ENCODE results near the gene ATRN.

The ATRN gene

DNA sequence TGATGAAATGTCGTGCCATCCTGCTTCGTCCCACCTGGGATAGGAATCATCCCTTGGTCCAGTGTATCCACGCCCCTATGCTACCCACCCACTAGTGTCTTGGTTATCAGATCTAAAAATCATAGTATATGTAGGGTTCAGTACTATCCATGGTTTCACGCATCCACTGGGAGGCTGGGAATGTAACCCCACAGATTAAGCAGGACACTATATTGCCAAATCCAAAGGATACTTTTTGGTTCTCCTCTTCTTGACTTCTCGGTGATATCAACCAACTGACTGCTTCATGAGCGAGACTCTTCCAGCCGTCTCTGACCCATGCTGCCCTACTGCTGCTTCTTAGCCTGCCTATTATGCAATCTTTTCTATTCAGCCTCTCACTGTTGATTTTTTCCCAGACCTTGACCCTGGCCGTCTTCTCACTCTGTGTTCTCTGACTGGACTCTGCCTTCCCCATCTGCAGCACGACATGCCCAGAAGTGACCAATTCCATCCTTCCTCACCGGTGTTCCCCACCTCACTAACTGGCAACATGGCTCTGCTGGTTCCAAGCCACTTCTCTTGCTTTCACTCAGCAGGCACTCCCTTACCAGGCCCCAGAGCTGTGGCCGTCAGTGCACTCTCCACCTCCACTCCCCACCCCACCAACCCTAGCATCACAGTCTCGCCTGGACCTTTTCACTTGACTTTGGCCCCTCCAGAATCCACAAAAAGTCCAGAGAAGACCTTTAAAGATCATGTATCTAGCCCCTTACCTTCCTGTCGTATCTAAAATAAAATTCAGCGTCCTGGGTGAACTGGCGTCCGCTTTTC lies 157.9 kb downstream of the ATRN start:
- no peak for DNase-seq (ENCODE audit: low spot score)

DNA sequence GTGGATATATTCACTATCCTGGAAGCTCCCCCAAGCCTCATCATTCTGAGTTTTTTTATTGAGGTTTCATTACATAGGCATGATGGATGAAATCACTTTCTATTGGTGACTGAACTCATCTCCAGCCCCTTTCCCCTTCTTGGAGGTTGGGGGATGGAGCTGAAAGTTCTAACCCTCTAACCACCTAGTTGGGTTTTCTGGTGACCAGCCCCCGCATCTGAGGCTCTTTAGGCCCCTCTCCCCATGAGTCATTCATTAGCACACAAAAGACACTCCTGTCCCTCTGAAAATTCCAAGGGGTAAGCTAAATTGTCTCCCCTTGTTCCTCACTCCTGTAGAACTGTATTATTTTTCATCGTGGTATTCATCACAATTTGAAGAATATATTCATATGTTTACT lies 159.1 kb downstream of the ATRN start:
- DNase-seq (ENCODE audit: low spot score), result no peak

DNA sequence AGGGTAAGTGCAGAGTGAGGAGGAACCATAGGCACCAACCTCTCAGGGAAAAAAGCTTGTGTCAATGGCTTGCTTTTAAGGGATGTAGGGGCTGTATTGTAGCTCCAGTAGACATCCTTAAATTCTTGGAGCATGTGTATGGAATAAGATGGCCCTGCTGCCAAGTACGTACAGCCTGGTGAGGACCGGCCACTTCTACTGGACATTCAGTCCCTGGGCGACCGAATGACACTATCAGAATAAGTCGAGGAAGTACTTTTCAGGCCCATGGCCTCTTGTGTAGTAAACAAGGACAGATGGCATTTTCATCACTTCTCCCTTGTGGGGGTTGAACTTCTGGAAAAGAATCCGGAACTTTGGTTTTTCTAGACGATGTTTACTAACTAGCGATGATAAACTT lies 159.6 kb downstream of the ATRN start:
- DNase-seq (ENCODE audit: low spot score), result no peak

DNA sequence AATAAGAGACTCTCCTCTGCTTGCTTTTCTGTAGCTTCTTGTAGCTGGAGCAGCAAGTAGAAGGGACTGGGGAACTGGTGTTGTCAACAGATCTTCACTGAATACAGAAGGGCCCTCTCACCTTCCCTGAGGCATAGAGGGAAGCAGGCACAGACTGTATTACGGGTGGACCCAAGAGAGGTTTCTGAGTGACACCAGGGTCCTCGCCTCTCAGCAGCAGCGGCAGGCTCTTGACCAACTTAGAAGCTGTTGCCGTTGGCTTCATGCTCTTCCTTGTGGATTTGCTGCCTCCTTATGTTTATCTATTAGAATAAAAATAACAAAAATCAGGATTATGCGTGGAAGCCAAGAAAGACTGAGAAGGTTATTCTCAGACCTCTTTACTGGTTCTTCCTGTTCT lies 160.7 kb downstream of the ATRN start:
- DNase-seq (ENCODE audit: low spot score), result no peak

DNA sequence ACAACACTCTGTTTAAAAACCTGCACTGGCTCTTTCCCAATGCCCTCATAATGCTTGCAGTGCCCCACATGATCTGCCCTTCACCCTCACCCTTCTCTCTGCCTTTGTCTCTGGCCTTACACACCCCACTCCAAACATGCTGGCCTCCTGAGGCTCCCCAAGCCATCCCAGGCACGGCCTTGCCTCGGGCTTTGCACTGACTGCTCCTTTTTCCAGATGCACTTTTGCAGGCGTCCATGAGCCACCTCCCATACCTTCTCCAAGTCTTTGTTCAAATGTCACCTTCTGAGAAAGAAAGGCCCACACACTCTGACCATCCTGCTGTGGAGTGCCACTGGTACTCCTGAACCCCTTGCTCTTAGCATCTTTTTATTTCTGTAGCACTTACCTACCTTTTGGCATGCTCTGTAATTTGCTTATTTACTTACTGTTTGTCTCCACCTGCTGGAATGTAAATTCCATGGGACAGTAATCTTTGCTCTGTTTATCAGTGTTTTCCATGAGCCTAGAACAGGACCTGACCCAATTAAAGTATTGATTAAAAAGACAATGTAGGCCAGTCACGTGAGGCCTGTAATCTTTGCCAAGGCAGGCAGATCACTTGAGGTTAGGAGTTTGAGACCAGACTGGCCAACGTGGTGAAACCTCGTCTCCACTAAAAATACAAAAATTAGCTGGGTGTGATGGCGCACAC lies 161.6 kb downstream of the ATRN start:
- DNase-seq (ENCODE audit: low spot score), result no peak

DNA sequence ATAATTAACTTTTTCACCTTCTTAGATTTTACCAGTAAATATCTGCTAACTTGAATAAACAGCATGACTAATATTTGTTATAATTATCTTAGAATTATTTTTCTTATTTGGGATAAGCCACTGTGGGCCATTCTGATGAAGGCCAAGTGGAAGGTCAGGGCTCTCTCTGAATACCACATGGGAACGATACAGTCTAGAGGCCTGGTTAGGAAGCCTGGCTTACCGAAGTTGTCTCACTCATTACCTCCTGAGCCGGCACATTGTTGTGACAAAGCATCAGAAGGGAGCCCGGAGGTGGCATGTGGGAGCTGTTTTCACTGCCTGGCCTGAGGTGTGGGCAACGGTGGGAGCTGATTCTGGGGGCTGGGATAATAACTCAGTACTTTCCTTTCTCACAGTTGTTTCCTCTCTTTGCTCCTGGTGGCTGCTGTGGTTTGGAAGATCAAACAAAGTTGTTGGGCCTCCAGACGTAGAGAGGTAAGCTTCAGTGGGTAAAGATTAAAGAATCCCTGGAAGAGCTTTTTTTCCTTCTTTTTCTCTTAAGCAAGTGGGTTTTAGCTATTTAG lies 163.2 kb downstream of the ATRN start:
- DNase-seq (ENCODE audit: low spot score), result no peak

DNA sequence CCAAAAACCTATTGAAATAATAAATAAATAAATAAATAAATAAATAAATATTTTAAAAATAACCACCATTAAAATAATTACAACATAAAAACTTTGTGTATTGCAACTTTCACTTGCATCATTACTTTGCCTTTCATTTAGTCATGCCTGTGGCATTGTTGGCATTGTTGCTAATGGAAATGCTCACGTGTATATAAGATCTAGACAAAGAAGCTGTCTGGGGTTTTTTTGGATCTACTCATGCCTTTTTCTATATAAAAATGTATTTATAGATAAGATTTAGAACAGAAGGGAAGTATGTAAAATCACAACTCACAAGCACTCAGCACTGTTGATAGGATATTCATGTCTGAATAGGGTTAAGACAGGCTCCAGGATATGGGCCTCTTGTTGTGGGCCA lies 164.5 kb downstream of the ATRN start:
- DNase-seq (ENCODE audit: low spot score), result no peak

DNA sequence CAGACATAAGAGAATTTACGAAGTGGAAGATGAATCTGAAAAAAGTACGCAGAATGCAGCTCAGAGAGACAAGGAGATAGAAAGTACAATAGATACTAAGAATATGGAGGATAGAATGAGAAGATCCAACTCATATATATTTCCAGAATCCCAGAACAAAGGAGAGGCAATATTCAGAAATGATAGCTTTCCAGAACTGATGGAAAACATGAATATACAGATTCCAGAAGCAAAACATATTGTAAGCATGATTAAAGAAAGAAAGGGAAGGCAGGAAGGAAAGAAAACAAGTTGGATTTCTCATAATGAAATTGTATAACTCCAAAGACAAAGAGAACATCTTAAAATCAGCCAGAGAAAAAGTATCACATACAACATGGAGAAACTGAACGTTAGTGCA lies 169.4 kb downstream of the ATRN start:
- DNase-seq (ENCODE audit: low spot score), result no peak

DNA sequence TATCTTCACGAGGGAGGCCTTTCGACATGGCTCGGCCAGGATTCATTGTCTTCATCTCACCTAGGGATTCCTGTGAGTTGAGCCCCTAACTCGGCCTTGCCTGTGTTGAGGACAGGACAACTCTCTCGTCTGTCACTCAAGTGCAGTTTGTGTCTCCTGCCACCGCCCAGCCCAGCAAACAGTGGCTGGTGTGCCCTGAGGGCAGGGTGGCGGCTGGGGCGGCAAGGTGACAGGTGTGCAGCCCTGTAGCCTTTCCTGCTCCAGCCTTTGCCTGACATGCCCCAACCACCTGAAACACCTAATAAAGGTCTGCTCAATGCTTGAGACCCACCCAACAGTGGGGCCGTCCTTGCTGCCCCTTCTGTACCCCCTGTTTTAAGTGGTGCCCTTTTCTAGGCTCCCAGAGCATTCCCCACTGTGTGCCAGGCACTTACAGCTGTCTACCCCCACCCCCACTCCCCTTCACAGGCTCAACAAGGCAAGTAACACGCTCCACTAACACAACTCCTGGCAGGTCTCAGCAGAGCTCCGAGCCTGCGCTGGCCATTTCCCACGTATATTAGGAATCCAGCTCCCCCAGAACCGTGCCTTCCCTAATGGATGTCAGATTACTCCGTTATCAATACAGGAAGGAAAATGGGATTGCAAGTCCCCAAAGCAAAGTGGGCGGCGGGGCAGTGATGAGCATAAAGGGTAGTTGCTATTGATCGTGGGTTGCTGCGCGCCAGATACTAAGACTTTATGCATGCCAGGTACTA lies 174.7 kb downstream of the ATRN start:
- DNase-seq (ENCODE audit: low spot score), result no peak

DNA sequence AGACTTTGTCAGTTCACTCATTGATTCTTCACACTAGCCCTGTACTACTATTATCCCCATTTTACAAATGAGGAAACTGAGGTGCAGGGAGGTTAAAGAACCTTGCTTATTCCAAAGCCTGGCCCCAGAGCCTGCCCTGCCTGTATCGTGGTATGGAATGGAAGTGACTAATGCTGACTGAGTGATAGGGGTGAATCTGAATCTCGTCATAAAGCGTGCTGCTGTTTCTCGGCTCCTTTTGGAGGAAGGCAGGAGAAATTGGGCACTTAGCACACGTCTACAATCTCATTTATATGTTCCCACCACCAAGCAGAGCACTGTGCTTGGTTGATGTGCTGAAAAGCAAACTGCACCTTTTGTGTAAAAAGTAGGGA lies 175.2 kb downstream of the ATRN start:
- no peak for DNase-seq (ENCODE audit: low spot score)

DNA sequence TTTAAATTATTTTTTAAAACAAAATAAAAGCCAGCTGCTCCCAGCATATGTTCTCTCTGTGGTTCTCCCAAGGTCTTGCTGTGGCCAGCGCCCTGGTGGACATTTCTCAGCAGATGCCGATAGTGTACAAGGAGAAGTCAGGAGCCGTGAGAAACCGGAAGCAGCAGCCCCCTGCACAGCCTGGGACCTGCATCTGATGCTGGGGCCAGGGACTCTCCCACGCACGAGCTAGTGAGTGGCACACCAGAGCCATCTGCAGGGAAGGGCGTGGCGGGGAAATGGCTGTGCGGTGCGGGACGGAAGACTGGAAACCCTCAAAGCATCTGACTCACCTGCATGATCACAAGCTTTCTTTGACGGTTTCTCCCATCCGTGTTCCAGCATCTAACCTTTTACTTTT lies 175.8 kb downstream of the ATRN start:
- no peak for DNase-seq (ENCODE audit: low spot score)

DNA sequence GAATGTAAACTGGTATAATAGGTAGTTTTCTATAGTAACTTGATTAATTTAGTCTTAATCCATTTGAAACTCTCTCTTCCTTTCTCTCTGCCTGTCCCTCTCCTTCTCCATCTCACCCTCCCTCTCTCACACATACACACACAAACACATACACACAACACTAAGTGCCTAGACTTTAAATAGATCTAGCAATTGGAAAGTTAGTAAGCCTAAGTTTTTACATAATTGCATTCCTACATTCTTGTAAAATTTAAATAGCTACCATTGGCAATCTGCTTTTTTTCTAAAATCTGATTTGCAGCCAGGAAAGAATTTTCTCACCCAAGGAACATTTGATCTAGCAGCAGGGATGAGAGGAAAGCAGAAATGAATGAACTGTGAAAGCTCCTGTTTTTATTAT lies 176.7 kb downstream of the ATRN start:
- DNase-seq (ENCODE audit: low spot score), result no peak

DNA sequence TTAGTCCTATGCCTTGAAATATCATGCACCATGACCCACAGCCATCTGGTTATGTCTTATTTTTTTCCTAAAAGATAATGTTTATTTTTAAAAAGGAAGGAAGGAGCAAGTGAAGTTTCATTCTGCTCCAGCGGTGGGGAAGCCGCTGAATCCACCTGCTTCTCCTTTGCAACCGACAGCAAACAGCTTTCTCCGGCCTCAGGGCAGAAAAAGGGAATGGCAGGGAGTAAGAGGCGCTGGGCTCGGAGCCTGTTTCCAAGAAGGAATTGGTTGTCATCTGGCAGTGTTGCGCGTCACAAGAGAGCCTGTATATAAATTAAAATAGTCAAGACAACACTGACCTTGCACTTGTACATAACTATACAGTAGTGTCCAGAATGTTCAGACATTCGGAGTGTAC lies 178.1 kb downstream of the ATRN start:
- no peak for DNase-seq (ENCODE audit: low spot score)

DNA sequence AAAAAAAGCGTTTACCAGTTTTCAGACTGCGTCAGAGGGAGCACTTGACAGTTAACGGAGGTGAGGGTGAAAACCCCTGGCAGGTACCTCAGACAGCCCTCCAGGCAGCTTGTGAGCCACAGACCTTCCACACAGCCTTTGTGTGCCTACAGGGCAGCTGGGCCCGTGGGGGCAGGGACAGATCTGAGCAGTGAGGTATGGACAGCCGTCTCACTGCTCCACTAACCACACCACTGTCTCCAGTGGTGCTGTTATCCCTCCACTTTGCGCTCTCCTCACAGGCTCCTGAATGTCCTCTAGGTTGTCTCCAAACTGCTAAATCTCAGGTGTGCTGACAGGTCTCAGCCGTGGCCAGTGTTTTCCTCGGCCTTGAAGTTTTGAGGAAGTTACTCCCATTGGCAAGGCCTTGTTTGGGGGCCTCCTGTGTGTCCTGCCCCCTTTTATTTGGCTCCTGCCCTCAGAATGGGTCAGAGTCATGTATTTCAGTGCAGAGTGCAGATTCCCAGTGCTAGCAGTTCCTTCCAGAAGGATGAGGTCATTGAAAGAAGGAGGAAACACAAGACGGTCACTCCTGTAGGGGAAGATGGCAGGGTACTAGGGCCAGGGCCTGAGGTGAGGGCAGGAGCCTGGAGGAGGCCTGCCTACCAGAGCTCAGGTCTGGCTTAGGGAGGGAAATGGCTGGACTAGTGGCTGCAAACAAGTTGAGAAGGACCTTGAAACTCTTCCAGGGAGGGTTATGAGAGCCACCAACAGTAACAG lies 180.6 kb downstream of the ATRN start:
- DNase-seq (ENCODE audit: low spot score), result no peak

DNA sequence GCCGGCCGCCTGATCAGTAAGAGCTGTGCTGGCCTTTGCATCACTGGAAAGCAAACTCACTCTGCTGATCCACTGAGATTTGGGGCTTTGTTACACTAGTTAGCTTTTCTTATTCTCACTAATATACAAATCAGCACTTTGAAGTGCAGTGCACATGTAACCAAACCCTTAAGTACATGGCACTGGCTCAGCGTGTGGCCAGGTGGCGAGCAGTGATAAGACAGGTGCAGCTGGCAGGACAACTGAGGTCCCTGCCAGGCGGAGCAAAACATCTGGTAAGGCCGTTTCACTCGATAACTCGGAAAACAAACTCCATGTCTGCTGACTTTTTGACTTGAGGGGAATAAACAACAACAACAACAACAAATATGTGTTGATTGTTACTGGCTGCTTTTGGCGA lies 181.4 kb downstream of the ATRN start:
- DNase-seq (ENCODE audit: low spot score), result no peak

DNA sequence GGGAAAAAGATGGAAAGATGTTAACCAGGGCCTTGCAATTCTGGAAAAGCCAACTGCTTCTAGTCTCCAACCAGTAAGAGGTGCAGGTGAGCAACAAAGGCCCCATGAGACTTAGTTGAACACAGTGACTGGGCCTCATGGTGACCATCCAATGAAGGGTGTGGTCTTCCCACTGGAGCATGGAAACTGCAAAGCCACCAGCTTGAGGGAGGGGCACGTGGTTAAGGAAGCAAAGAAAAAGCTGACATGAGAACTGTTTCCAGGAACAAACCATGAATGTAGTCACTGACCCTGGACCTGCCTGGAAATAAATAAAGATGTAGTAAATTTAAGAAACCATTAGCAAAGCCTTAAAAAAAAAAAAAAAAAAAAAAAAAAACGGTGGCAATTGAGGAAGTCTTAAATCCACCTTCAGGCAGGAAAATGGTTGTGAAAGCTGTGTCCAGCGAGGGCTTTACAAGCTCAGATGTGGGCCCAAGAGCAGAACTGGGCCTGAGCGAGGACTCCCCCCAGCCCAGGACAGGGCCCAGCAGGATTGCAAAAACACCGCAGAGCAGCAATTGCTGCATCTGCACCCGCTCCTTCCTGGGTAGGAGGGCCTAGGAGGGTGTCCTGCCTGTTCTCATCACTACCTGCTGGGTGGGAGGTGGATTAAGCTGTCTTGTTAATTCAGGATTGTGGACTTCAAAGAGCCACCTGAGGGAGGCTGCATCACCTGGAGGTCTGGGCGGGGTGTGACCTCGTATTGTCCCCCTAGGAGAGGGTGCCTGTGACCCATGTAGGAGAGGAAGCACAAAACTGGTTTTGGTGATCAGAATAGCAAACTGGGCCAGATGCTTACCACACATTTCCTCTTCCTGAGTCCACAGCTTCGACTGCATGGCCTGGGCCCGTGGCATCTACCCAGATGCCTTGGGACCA lies 182.1 kb downstream of the ATRN start:
- no peak for DNase-seq (ENCODE audit: low spot score)

DNA sequence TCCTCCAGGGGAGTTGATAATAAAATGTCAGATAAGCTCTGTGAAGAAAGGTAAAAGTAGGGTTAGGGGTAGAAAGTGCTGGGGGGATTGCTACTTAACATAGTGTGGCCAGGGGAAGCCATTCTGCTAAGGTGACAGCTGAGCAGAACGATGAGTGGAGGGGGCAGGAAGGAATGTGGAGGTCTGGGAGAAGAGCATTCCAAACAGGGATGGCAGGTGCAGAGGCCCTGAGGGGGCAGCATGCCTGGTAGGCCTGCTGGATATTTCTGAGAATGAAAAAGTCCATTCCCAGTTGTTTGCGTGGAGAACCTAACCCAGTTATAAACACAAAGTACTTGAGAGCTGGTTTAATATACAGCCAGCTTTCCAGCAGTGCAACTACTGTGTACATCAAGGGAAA lies 183.1 kb downstream of the ATRN start:
- DNase-seq (ENCODE audit: low spot score), result no peak

DNA sequence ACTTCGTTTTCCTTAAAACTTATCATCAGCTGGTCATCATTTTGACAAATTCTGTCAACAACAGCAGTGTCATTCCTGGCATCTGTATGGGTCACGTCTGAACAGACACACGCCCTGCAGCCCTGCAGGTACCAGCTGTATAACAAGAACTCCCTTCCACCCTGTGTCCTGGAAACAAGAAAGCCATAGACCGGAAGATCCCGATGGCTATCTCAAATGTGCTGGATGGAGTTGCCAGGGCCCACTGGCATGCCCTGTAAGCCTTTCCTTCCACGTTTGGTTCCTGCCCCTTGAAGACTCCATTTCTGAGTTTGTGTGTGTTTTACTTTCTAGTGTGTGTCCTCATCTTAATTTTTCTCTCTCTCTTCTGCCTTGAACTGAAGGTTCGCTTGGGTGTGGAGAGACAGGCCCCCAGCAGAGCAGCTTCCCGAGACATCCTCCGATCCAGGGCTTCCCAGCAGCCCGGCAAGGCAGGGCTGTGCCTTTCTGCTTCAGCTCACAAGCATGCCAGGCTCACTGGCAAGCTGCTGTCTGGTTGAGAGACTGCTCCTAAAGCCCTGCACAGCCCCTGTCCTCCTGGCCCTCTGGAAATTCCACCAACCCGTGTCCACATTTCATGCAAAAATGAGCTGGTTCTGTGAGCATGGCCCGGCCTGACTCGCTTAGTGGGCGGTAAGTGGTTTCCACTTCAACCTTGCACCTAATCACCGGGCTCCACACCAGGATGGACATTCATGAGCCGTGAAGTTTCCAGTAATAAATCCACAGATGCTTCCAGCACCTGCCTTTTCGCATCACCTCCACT lies 183.7 kb downstream of the ATRN start:
- DNase-seq (ENCODE audit: low spot score), result no peak

DNA sequence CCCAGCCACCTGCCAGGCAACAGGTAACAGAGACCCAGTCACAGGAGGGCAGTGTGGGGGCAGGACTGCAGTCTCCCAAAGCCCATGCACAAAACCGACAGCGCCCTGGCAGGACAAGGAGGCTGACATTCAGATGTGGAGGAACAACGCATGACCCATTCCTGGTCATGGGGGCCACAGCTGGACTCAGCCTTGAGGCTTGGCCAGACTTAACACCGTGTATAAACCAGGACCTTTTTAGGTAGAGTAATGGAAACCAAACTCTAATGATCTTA lies 184.2 kb downstream of the ATRN start:
- no peak for DNase-seq (ENCODE audit: low spot score)

DNA sequence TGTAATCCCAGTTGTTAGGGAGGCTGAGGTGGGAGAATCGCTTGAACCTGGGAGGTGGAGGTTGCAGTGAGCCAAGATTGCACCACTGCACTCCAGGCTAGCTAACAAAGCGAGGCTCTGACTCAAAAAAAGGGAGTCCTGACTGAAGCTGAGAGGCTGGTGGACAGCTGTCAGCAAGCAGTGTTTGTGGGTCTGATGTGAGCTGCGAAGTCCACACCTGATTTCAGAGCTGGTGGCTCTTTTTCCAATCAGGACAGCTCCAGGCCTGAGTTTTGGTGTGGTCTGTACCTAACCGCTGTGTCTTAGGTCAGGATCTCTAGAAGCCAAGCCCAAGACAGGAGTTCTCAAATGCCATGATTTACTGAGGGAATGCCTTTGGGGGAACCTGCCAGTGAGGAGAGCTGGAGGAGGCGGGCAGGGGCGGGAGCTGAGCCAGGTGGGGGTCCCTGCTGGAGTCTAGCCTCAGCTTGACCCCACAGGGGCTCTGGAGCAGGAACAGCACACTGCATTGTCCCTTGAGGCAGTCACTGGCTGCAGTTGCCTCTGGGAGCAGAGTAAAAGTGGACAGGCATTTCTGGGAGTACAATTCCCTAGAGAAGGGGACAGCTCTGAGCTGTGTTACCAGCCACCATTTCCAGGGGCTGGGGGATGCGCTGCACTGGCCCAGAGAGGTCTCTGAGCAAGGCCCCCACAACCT lies 187.3 kb downstream of the ATRN start:
- peak; percentile 42 for DNase-seq (ENCODE audit: low spot score)
